GM13976 (cell line): ENCODE results near the gene PEMT.

ENCODE experiments used
- DNase-seq: peaks from one replicate; pipeline ENCODE4 v3.0.0; 2012; ENCODE audit warnings: low spot score
- CTCF ChIP-seq: IDR thresholded peaks from 2 replicates; pipeline ENCODE4 v1.5.1; 2012; ENCODE audit warnings: borderline replicate concordance, mild to moderate bottlenecking; ENCODE audit not compliant: insufficient read depth; ENCODE audit errors: extremely low read depth, missing control alignments, control extremely low read depth
- in situ Hi-C: fragments of 300-500 bp; cut with MboI; formaldehyde crosslinking; loops from one replicate; pipeline ENCODE4 v1.12.0; 2022; ENCODE audit warnings: low sequenced_read_pairs, mixed read lengths, inconsistent platforms; ENCODE audit not compliant: unreplicated experiment

The PEMT gene

GRCh38 chr17:17560167-17560566, 31.3 kb downstream of the PEMT start:
- TF ChIP-seq CTCF, result no peak
- in situ Hi-C loops, result no loop called here
- no peak for DNase-seq

GRCh38 chr17:17559164-17559563, 32.3 kb downstream of the PEMT start:
- DNase-seq, result no peak
- in situ Hi-C loops, result no loop called here
- TF ChIP-seq CTCF, result no peak

- no peak for TF ChIP-seq CTCF
- in situ Hi-C loops, result no loop called here
- no peak for DNase-seq
Observed at GRCh38 chr17:17558431-17558830, 33.1 kb downstream of the PEMT start.

- no peak for DNase-seq
- in situ Hi-C loops, result no loop called here
- TF ChIP-seq CTCF, result no peak
Observed at GRCh38 chr17:17557796-17558195, 33.7 kb downstream of the PEMT start.

- TF ChIP-seq CTCF, result no peak
- in situ Hi-C loops, result no loop called here
- no peak for DNase-seq
Observed at GRCh38 chr17:17556671-17557070, 34.8 kb downstream of the PEMT start.

GRCh38 chr17:17555906-17556305, 35.6 kb downstream of the PEMT start:
- DNase-seq, result no peak
- in situ Hi-C loops, result no loop called here
- TF ChIP-seq CTCF, result no peak

GRCh38 chr17:17555151-17555550, 36.4 kb downstream of the PEMT start:
- DNase-seq, result no peak
- in situ Hi-C loops, result no loop called here
- TF ChIP-seq CTCF, result no peak
